Parathyroid adenoma (tissue), 2 donors: ENCODE measurements around the gene TMEM127.
A peak's percentile ranks its signal among the peaks of the same experiment; 100 is the strongest.

Experiments
- H2AFZ ChIP-seq: fragments of 300-600 bp; sonication (generic); one replicate; pipeline ENCODE4 v1.7.0; 2017; ENCODE audit warnings: antibody characterized with exemption, mild to moderate bottlenecking
- H3K27ac ChIP-seq: fragments of 300-600 bp; sonication (generic); one replicate; pipeline ENCODE4 v1.7.0; 2017
- H3K27me3 ChIP-seq: fragments of 300-600 bp; sonication (generic); one replicate; pipeline ENCODE4 v1.7.0; 2017; ENCODE audit warnings: low read length; ENCODE audit not compliant: control insufficient read depth, insufficient read depth
- H3K36me3 ChIP-seq: fragments of 300-600 bp; sonication (generic); one replicate; pipeline ENCODE4 v1.7.0; 2017; ENCODE audit warnings: low read length; ENCODE audit not compliant: control insufficient read depth, insufficient read depth
- H3K4me1 ChIP-seq: fragments of 300-600 bp; sonication (generic); one replicate; pipeline ENCODE4 v1.7.0; 2017; ENCODE audit warnings: control low read depth
- H3K4me2 ChIP-seq: fragments of 300-600 bp; sonication (generic); one replicate; pipeline ENCODE4 v1.7.0; 2017; ENCODE audit warnings: low read length
- H3K4me3 ChIP-seq: fragments of 300-600 bp; sonication (generic); one replicate; pipeline ENCODE4 v1.7.0; 2017; ENCODE audit warnings: low read depth, low read length
- H3K79me2 ChIP-seq: fragments of 300-600 bp; sonication (generic); one replicate; pipeline ENCODE4 v1.7.0; 2017; ENCODE audit warnings: control low read depth
- H3K9ac ChIP-seq: fragments of 300-600 bp; sonication (generic); one replicate; pipeline ENCODE4 v1.7.0; 2017; ENCODE audit warnings: mild to moderate bottlenecking
- H3K9me3 ChIP-seq: fragments of 300-600 bp; sonication (generic); one replicate; pipeline ENCODE4 v1.7.0; 2017; ENCODE audit warnings: low read length; ENCODE audit not compliant: control insufficient read depth
- CTCF ChIP-seq: fragments of 300-600 bp; sonication (generic); IDR thresholded peaks from one replicate; pipeline ENCODE4 v1.7.0; 2017; ENCODE audit warnings: antibody characterized with exemption, mild to moderate bottlenecking
- donor health status: primary hyperparathyroidism.

The TMEM127 gene

GRCh38 chr2:96274355-96275056 is 8.7 kb upstream of the TMEM127 start:
- Histone ChIP-seq H3K36me3 (no peaks in the 10 kb centered on the region), H3K79me2 (no peaks in the 10 kb centered on the region), H3K4me1 (no peaks in the 10 kb centered on the region), H3K9ac (no peak overlapping the region), H3K27me3 (no peaks in the 10 kb centered on the region), H3K9me3 (no peaks in the 10 kb centered on the region), H3K4me2 (no peak overlapping the region), H3K27ac (peak overlapping the region; percentile 21), H3K4me3 (no peak overlapping the region), H2AFZ (no peak overlapping the region)
- no peak for TF ChIP-seq CTCF

GRCh38 chr2:96273763-96274162 is 8.0 kb upstream of the TMEM127 start:
- no peak overlapping the region for H2AFZ ChIP-seq
- no peak overlapping the region for H3K4me2 ChIP-seq
- no peak for TF ChIP-seq CTCF
- H3K9ac ChIP-seq = no peak overlapping the region
- H3K9me3 ChIP-seq = no peaks in the 10 kb centered on the region
- H3K4me1 ChIP-seq = no peaks in the 10 kb centered on the region
- no peak overlapping the region for H3K4me3 ChIP-seq
- H3K27me3 ChIP-seq = no peaks in the 10 kb centered on the region
- H3K27ac ChIP-seq = no peak overlapping the region
- H3K79me2 ChIP-seq = no peaks in the 10 kb centered on the region
- H3K36me3 ChIP-seq = no peaks in the 10 kb centered on the region

GRCh38 chr2:96271995-96272394 is 6.2 kb upstream of the TMEM127 start:
- Histone ChIP-seq H3K36me3 (no peaks in the 10 kb centered on the region), H3K4me3 (no peak overlapping the region), H3K4me2 (no peak overlapping the region), H3K27me3 (no peaks in the 10 kb centered on the region), H3K9me3 (no peaks in the 10 kb centered on the region), H3K9ac (no peak overlapping the region), H3K4me1 (peaks cover 5% of the 10 kb centered on the region), H3K27ac (no peak overlapping the region), H2AFZ (no peak overlapping the region), H3K79me2 (peaks cover 9% of the 10 kb centered on the region)
- TF ChIP-seq CTCF = no peak

GRCh38 chr2:96267159-96267971 is 1.6 kb upstream of the TMEM127 start:
- no peak overlapping the region for H3K27ac ChIP-seq
- no peak overlapping the region for H2AFZ ChIP-seq
- H3K4me2 ChIP-seq = peak overlapping the region; percentile 95
- no peaks in the 10 kb centered on the region for H3K27me3 ChIP-seq
- TF ChIP-seq CTCF = peak; percentile 22
- peaks cover 17% of the 10 kb centered on the region for H3K4me1 ChIP-seq
- no peak overlapping the region for H3K4me3 ChIP-seq
- H3K9me3 ChIP-seq = no peaks in the 10 kb centered on the region
- H3K9ac ChIP-seq = no peak overlapping the region
- peaks cover 36% of the 10 kb centered on the region for H3K79me2 ChIP-seq
- H3K36me3 ChIP-seq = no peaks in the 10 kb centered on the region
